HEK293T (cell line): Measurements from ENCODE around the gene RNF181.

Source experiments
- ARNT ChIP-seq: fragments of 450-650 bp; IDR thresholded peaks from 2 replicates; pipeline ENCODE4 v1.6.1; 2017; ENCODE audit warnings: mild to moderate bottlenecking
- BHLHE40 ChIP-seq: fragments of 450-650 bp; IDR thresholded peaks from 2 replicates; pipeline ENCODE4 v1.6.1; 2016; ENCODE audit warnings: mild to moderate bottlenecking, moderate library complexity, borderline replicate concordance
- CTBP1 ChIP-seq: fragments of 450-650 bp; IDR thresholded peaks from 2 replicates; pipeline ENCODE4 v1.6.1; 2016; ENCODE audit warnings: borderline replicate concordance
- ELF4 ChIP-seq: fragments of 450-650 bp; IDR thresholded peaks from 2 replicates; pipeline ENCODE4 v1.6.1; 2017; ENCODE audit warnings: antibody characterized with exemption
- FOXA1 ChIP-seq: fragments of 450-650 bp; IDR thresholded peaks from 2 replicates; pipeline ENCODE4 v1.6.1; 2016; ENCODE audit warnings: mild to moderate bottlenecking
- FOXK2 ChIP-seq: fragments of 450-650 bp; IDR thresholded peaks from 2 replicates; pipeline ENCODE4 v1.6.1; 2016; ENCODE audit warnings: mild to moderate bottlenecking
- FOXM1 ChIP-seq: fragments of 450-650 bp; IDR thresholded peaks from 2 replicates; pipeline ENCODE4 v1.6.1; 2017; ENCODE audit warnings: mild to moderate bottlenecking, borderline replicate concordance
- HDGF ChIP-seq: fragments of 450-650 bp; IDR thresholded peaks from 2 replicates; pipeline ENCODE4 v1.6.1; 2017; ENCODE audit warnings: antibody characterized with exemption, borderline replicate concordance
- LEF1 ChIP-seq: fragments of 450-650 bp; IDR thresholded peaks from 2 replicates; pipeline ENCODE4 v1.6.1; 2017; ENCODE audit warnings: mild to moderate bottlenecking, borderline replicate concordance
- NFRKB ChIP-seq: fragments of 450-650 bp; IDR thresholded peaks from 2 replicates; pipeline ENCODE4 v1.6.1; 2016; ENCODE audit warnings: mild to moderate bottlenecking, moderate library complexity
- SP1 ChIP-seq: fragments of 450-650 bp; IDR thresholded peaks from 2 replicates; pipeline ENCODE4 v1.6.1; 2017
- SUZ12 ChIP-seq: fragments of 450-650 bp; IDR thresholded peaks from 2 replicates; pipeline ENCODE4 v1.6.1; 2016; ENCODE audit warnings: mild to moderate bottlenecking
- ZNF384 ChIP-seq: fragments of 450-650 bp; IDR thresholded peaks from 2 replicates; pipeline ENCODE4 v1.6.1; 2016

- TF ChIP-seq FOXM1 = no peak
- TF ChIP-seq CTBP1 = no peak
- no peak for TF ChIP-seq ELF4
- no peak for TF ChIP-seq SP1
- TF ChIP-seq BHLHE40 = no peak
- no peak for TF ChIP-seq FOXA1
- TF ChIP-seq FOXK2 = no peak
- TF ChIP-seq ZNF384 = no peak
- no peak for TF ChIP-seq HDGF
- TF ChIP-seq LEF1 = no peak
- TF ChIP-seq SUZ12 = no peak
- no peak for TF ChIP-seq ARNT
- no peak for TF ChIP-seq NFRKB
Observed at GRCh38 chr2:85582492-85582891, 13.1 kb upstream of the RNF181 start.
